GM11168 (cell line): ENCODE measurements around the gene OR1G1.
"Not testable (repeated sequence)": the region's sequence is repeated elsewhere in the genome, so short reads cannot be mapped to it uniquely, and the experiment has no call there.

Source experiments
- in situ Hi-C: fragments of 300-500 bp; cut with MboI; formaldehyde crosslinking; loops from one replicate; pipeline ENCODE4 v1.12.0; 2022; ENCODE audit warnings: low sequenced_read_pairs; ENCODE audit not compliant: unreplicated experiment

Gene OR1G1

DNA sequence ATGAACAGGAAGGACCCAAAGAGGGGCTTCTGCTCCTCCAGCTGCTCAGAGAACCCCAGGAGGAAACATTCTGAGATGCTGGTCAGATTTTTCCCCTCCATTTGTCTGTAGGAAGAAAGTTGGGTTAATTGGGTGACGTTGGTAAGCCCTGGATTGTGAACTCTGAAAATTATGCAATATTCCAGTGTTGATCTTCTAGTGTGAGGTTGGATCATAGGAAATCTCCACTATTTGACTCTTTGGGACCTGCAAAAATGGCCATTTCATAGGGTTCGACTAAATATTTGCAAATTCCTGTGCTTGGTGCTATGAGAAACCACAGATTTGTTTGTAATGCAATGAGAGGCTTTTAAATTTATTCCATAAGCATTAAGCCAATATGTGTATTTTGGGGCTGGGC is at the start of gene OR1G1:
OR1G1 (minus strand) TSS at position 101 of the 400 bp plus-strand sequence; CDS start at position 101, 0 bp downstream.
- in situ Hi-C loops: no loop called here

DNA sequence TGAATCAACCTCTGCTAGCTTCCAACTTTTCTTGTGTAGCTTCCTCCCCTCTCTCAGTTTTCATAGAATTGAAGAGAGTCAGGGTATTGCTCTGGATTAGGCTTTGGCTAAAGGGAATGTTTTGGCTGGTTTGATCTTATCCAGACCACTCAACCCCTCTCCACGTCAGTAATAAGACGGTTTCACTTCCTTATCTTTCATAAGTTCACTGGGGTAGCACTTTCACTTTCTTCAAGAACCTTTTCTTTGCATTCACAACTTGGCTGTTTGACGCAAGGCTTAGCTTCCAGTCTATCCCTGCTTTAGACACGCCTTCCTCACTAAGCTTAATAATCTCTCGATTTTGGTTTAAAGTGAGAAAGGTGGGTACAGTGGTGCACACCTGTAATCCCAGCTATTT is 40.2 kb upstream of the OR1G1 start:
- in situ Hi-C loops: no loop called here

DNA sequence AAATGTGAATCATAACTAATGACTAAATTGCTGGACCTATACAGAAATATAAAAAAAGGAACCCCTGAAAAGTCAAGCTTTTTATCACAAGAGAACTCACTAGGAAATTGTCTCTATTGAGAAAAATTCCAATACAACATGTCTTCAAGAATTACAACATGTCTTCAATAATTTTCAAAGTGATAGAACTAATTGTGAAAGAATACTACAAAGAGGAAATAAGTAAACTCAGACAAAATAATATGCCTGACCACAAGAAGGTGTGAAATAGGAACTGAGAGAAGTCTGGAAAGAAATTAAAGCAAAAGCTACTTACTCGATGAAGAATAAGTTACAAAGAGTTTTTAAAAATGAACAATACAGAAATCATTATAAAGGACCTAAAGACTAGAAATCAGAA is 29.9 kb upstream of the OR1G1 start:
- in situ Hi-C loops: no loop called here

DNA sequence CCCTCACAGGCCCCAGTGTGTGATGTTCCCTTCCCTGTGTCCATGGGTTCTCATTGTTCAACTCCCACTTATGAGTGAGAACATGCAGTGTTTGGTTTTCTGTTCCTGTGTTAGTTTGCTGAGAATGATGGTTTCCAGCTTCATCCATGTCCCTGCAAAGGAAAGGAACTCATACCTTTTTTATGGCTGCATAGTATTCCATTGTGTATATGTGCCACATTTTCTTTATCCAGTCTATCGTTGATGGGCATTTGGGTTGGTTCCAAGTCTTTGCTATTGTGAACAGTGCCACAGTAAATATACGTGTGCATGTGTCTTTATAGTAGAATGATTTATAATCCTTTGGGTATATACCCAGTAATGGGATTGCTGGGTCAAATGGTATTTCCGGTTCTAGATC is 10.1 kb upstream of the OR1G1 start:
- in situ Hi-C loops: not testable (repeated sequence)

DNA sequence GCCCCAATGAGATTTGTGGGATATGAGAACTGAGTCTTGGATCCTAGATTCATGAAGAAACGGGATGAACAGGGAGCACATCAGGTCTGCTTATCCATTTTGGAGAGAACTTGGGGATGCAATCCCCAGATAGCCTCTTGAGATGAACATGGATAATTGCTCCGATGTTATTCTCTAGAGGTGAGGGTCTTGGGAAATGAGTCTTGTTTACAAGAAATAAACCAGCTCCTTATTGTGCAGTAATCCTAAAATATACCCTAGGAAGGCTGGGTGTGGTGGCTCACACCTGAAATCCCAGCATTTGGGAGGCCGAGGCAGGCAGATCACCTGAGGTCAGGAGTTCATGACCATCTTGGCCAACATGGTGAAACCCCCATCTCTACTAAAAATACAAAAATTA is 23.0 kb downstream of the OR1G1 start, which contains the start of gene OR1D2:
OR1D2 (minus strand) TSS at position 101 of the 400 bp plus-strand sequence. CDS start 11,426 bp downstream, outside the sequence.
- in situ Hi-C loops: no loop called here
